Fibroblast of lung (primary cell): ENCODE measurements around the gene PATJ. TPM values are rescaled to one million over a fixed set of nuclear protein-coding genes. Genes with fewer than 3 reads are reported as not detected.
"Not testable (repeated sequence)": the region's sequence is repeated elsewhere in the genome, so short reads cannot be mapped to it uniquely, and the experiment has no call there.

Experiments used
- DNase-seq, 2 donors: peaks; one replicate each; pipeline versions ENCODE4 v3.0.0 to v3.0.0-alpha.2; 2010; ENCODE audit warnings: low read depth in 2 of 2
- H2AFZ ChIP-seq: 2 replicates; pipeline ENCODE4 v1.5.1; 2012; ENCODE audit warnings: low read length, control low read depth, inconsistent platforms
- H3K27ac ChIP-seq: 2 replicates; pipeline ENCODE4 v1.5.1; 2011; ENCODE audit warnings: low read length, control low read depth; ENCODE audit not compliant: insufficient read depth
- H3K27me3 ChIP-seq: 2 replicates; pipeline ENCODE4 v1.5.1; 2011; ENCODE audit warnings: mild to moderate bottlenecking, low read length; ENCODE audit not compliant: control insufficient read depth, insufficient read depth
- H3K36me3 ChIP-seq: 2 replicates; pipeline ENCODE4 v1.5.1; 2011; ENCODE audit warnings: low read length; ENCODE audit not compliant: control insufficient read depth, insufficient read depth
- H3K4me1 ChIP-seq: 2 replicates; pipeline ENCODE4 v1.5.1; 2011; ENCODE audit warnings: low read length; ENCODE audit not compliant: control insufficient read depth, insufficient read depth; ENCODE audit errors: extremely low read depth
- H3K4me2 ChIP-seq: 2 replicates; pipeline ENCODE4 v1.5.1; 2011; ENCODE audit warnings: low read length, control low read depth; ENCODE audit not compliant: insufficient read depth; ENCODE audit errors: extremely low read depth
- H3K4me3 ChIP-seq, 4 experiments: fragments of 200-600 bp in 1 of 4; sonication (generic) in 1 of 4; replicated peaks in 1 of 4; 2 replicates each; pipeline ENCODE4 v1.5.1; 2011 to 2016; ENCODE audit warnings: low read length in 4 of 4, low read depth in 3 of 4, mild to moderate bottlenecking in 3 of 4, control low read depth in 2 of 4, inconsistent platforms in 1 of 4, mixed read lengths in 1 of 4; ENCODE audit not compliant: insufficient read depth in 1 of 4; ENCODE audit errors: control extremely low read depth in 1 of 4
- H3K79me2 ChIP-seq: 2 replicates; pipeline ENCODE4 v1.5.1; 2012; ENCODE audit warnings: mild to moderate bottlenecking, low read length, inconsistent platforms; ENCODE audit not compliant: control insufficient read depth, insufficient read depth
- H3K9ac ChIP-seq: 2 replicates; pipeline ENCODE4 v1.5.1; 2011; ENCODE audit warnings: mild to moderate bottlenecking, low read length, control low read depth; ENCODE audit not compliant: insufficient read depth
- H3K9me3 ChIP-seq: 2 replicates; pipeline ENCODE4 v1.5.1; 2012; ENCODE audit warnings: low read depth, low read length; ENCODE audit not compliant: control insufficient read depth, insufficient read depth
- H4K20me1 ChIP-seq: 2 replicates; pipeline ENCODE4 v1.5.1; 2011; ENCODE audit warnings: low read length; ENCODE audit not compliant: control insufficient read depth, insufficient read depth; ENCODE audit errors: extremely low read depth
- EZH2 ChIP-seq: IDR thresholded peaks from 2 replicates; pipeline ENCODE4 v1.5.1; 2012; ENCODE audit warnings: low read length, control low read depth, mild to moderate bottlenecking; ENCODE audit errors: missing control alignments
- polyA plus RNA-seq, 2 donors: library from polyadenylated mRNA; depleted of rRNA in 1 of 2; stranded (reverse) in 1 of 2; unstranded in 1 of 2; fragments of >200 nt; gene quantifications; 2 replicates each; pipeline ENCODE4 v1.2.1, GENCODE V29; 2011 to 2012; ENCODE audit warnings: missing spikeins in 1 of 2
- total RNA-seq: library from RNA; depleted of rRNA; stranded (reverse); fragments of >200 nt; gene quantifications from 2 replicates; pipeline ENCODE4 v1.2.1, GENCODE V29; 2014
- TF ChIP-seq, protein P1 (sequence below), 2 donors: IDR thresholded peaks in 1 of 2; conservative IDR thresholded peaks in 1 of 2; 1 replicate in 1 of 2; 2 replicates in 1 of 2; pipeline ENCODE4 v1.5.1; 2011 to 2012; ENCODE audit warnings: low read length in 2 of 2, control low read depth in 1 of 2, inconsistent platforms in 1 of 2, low read depth in 1 of 2, mild to moderate bottlenecking in 1 of 2

Gene PATJ
- total and polyA plus RNA-seq, 2 donors (not counting 1 experiment from before 2014, with no cell fraction given) = 2.5 to 12.4 TPM

DNA sequence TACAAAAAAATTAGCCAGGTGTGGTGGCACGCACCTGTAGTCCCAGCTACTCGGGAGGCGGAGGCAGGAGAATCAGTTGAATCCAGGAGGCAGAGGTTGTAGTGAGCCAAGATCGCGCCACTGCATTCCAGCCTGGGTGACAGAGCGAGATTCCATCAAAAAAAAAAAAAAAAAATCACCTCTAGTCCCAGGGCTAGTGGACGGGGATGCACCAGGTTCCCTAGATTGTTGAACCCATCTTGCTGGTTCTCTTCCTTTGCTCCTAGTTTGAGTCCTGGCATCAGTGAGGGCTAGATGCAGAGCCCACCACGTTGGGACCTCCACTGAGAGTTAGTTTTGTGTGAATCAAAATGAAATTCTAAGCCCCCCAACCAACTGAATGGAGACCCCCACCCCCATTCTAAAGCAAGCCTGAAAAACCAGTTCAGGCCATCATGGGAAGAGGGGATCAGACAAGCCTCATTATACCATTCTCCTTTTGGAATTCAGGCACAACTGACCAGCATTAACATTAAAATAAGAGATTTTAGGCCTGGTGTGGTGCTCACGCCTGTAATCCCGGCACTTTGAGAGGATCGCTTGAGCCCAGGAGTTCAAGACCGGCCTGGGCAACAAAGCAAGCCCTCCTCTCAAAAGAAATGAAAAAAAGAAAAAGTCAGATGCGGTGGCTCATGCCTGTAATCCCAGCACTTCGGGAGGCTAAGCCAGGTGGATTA is 434.5 kb downstream of the PATJ start:
- H3K4me3 ChIP-seq = no peak overlapping the region
- H3K9me3 ChIP-seq = no peaks in the 10 kb centered on the region
- H3K4me2 ChIP-seq = no peak overlapping the region
- H3K36me3 ChIP-seq = no peaks in the 10 kb centered on the region
- no peaks in the 10 kb centered on the region for H4K20me1 ChIP-seq
- H3K9ac ChIP-seq = no peak overlapping the region
- no peak overlapping the region for H2AFZ ChIP-seq
- TF ChIP-seq, protein P1, sequence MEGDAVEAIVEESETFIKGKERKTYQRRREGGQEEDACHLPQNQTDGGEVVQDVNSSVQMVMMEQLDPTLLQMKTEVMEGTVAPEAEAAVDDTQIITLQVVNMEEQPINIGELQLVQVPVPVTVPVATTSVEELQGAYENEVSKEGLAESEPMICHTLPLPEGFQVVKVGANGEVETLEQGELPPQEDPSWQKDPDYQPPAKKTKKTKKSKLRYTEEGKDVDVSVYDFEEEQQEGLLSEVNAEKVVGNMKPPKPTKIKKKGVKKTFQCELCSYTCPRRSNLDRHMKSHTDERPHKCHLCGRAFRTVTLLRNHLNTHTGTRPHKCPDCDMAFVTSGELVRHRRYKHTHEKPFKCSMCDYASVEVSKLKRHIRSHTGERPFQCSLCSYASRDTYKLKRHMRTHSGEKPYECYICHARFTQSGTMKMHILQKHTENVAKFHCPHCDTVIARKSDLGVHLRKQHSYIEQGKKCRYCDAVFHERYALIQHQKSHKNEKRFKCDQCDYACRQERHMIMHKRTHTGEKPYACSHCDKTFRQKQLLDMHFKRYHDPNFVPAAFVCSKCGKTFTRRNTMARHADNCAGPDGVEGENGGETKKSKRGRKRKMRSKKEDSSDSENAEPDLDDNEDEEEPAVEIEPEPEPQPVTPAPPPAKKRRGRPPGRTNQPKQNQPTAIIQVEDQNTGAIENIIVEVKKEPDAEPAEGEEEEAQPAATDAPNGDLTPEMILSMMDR (conservative IDR thresholded peaks at IDR 0.05 in 1 of 2, IDR thresholded peaks at IDR 0.05 in 1 of 2; ENCODE audit: low read depth in 1 of 2, low read length in 2 of 2) = no peak
- TF ChIP-seq EZH2 = no peak
- no peaks in the 10 kb centered on the region for H3K4me1 ChIP-seq
- H3K27me3 ChIP-seq = no peaks in the 10 kb centered on the region
- DNase-seq = no peak
- no peaks in the 10 kb centered on the region for H3K79me2 ChIP-seq
- no peak overlapping the region for H3K27ac ChIP-seq

DNA sequence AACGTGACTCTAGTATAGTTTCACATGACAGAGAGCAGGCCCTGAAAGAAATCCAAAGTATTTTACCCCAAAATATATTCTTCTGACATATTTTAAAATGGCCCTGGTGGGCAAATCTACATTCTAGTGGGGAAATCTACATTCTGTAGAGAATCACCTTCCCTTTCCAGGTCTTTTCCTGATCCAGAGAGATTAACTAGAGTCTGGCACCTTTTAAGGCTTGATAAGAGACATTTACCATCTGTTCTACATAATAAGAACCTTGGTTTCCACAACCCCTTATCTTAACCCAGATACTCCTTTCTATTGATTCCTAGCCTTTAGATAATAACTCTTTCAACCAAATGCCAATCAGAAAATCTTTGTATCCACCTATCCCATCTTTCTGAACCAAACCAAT is 435.3 kb downstream of the PATJ start:
- TF ChIP-seq, protein P1 (conservative IDR thresholded peaks at IDR 0.05 in 1 of 2, IDR thresholded peaks at IDR 0.05 in 1 of 2; ENCODE audit: low read depth in 1 of 2, low read length in 2 of 2) = no peak
- no peak for TF ChIP-seq EZH2
- Histone ChIP-seq H3K9ac (no peak overlapping the region), H3K4me1 (no peaks in the 10 kb centered on the region), H3K36me3 (no peaks in the 10 kb centered on the region), H3K4me3 (no peak overlapping the region), H2AFZ (no peak overlapping the region), H3K79me2 (no peaks in the 10 kb centered on the region), H3K27me3 (no peaks in the 10 kb centered on the region), H3K27ac (no peak overlapping the region), H4K20me1 (no peaks in the 10 kb centered on the region), H3K9me3 (no peaks in the 10 kb centered on the region), H3K4me2 (no peak overlapping the region)
- DNase-seq = no peak

DNA sequence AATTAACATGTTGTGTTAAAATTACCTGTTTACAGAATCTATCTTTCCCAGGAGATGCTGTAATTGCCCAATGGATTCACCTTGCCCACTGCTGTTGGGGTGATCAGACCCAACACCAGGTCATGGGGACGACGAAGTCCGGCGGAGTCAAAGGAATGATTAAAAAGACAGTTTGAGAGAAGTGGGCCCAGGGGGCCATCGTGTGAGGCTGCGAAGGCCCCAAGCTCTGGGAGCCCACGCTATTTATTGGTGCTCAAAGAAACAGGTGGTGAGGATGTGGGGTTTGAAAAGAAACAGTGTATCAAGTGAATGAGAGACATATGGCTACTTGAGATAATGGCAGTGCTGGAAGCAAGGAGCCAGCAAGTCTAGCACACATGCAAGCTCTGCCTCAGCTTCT is 436.1 kb downstream of the PATJ start:
- H3K27ac ChIP-seq = no peak overlapping the region
- H3K9ac ChIP-seq = no peak overlapping the region
- no peaks in the 10 kb centered on the region for H3K9me3 ChIP-seq
- H3K4me1 ChIP-seq = no peaks in the 10 kb centered on the region
- DNase-seq = no peak
- TF ChIP-seq, protein P1 (conservative IDR thresholded peaks at IDR 0.05 in 1 of 2, IDR thresholded peaks at IDR 0.05 in 1 of 2; ENCODE audit: low read depth in 1 of 2, low read length in 2 of 2) = no peak
- TF ChIP-seq EZH2 = no peak
- H3K36me3 ChIP-seq = no peaks in the 10 kb centered on the region
- no peak overlapping the region for H2AFZ ChIP-seq
- no peaks in the 10 kb centered on the region for H4K20me1 ChIP-seq
- H3K79me2 ChIP-seq = no peaks in the 10 kb centered on the region
- H3K27me3 ChIP-seq = no peaks in the 10 kb centered on the region
- no peak overlapping the region for H3K4me2 ChIP-seq
- no peak overlapping the region for H3K4me3 ChIP-seq

DNA sequence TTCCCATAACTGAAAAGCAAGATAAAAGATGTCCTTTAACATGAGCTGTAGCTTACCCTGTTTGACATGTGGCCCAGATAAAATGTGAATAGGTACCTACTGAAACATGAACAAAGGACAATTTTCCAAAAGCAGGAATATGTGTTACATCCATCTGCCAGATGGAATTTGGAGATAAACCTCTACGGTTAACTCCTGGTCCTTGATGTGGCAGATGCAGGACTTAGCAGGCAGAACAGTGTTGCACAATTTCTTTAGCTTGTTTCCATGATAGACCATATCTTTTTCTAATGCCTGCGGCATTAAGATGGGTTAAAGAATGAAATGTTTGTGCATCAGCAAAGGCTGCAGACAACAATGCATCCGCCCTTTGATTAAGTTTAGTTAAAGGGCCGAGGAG is 437.8 kb downstream of the PATJ start:
- H3K27ac ChIP-seq, H3K9me3 ChIP-seq, H3K27me3 ChIP-seq, H4K20me1 ChIP-seq, DNase-seq, H3K79me2 ChIP-seq, H3K36me3 ChIP-seq, H3K4me1 ChIP-seq, H3K4me2 ChIP-seq, H3K9ac ChIP-seq, H3K4me3 ChIP-seq, H2AFZ ChIP-seq: not testable (repeated sequence)
